Measurements from ENCODE around the gene SNW1. TPM values are rescaled to one million over a fixed set of nuclear protein-coding genes. Genes with fewer than 3 reads are reported as not detected.
A peak's percentile ranks its signal among the peaks of the same experiment; 100 is the strongest.

Gene SNW1
- total and polyA plus RNA-seq, 2 of the 4 experiments (the other 2 are of a cell fraction): 28.2 to 30.6 TPM

GRCh38 chr14:77681196-77682157 is 79.5 kb downstream of the SNW1 start:
- no peak overlapping the region for H3K9ac ChIP-seq (ENCODE audit: low read depth, low read length)
- no peak overlapping the region for H2BK120ac ChIP-seq (ENCODE audit: low read depth, low read length)
- TF ChIP-seq, protein P1, sequence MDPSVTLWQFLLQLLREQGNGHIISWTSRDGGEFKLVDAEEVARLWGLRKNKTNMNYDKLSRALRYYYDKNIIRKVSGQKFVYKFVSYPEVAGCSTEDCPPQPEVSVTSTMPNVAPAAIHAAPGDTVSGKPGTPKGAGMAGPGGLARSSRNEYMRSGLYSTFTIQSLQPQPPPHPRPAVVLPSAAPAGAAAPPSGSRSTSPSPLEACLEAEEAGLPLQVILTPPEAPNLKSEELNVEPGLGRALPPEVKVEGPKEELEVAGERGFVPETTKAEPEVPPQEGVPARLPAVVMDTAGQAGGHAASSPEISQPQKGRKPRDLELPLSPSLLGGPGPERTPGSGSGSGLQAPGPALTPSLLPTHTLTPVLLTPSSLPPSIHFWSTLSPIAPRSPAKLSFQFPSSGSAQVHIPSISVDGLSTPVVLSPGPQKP (IDR thresholded peaks at IDR 0.05; ENCODE audit: borderline replicate concordance, low read depth, low read length): no peak
- TF ChIP-seq RCOR1 (IDR thresholded peaks at IDR 0.05; ENCODE audit: insufficient replicate concordance, low read length) (no peak), POLR2A (IDR thresholded peaks at IDR 0.05; ENCODE audit: low read depth, low read length) (no peak), BHLHE40 (IDR thresholded peaks at IDR 0.05; ENCODE audit: low read depth, low read length) (no peak)
- TF ChIP-seq, protein P2, sequence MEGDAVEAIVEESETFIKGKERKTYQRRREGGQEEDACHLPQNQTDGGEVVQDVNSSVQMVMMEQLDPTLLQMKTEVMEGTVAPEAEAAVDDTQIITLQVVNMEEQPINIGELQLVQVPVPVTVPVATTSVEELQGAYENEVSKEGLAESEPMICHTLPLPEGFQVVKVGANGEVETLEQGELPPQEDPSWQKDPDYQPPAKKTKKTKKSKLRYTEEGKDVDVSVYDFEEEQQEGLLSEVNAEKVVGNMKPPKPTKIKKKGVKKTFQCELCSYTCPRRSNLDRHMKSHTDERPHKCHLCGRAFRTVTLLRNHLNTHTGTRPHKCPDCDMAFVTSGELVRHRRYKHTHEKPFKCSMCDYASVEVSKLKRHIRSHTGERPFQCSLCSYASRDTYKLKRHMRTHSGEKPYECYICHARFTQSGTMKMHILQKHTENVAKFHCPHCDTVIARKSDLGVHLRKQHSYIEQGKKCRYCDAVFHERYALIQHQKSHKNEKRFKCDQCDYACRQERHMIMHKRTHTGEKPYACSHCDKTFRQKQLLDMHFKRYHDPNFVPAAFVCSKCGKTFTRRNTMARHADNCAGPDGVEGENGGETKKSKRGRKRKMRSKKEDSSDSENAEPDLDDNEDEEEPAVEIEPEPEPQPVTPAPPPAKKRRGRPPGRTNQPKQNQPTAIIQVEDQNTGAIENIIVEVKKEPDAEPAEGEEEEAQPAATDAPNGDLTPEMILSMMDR (conservative IDR thresholded peaks at IDR 0.05; ENCODE audit: low read depth, low read length): no peak
- no peak overlapping the region for H3K4ac ChIP-seq (ENCODE audit: low read depth, low read length)
- ChIA-PET POLR2A (ENCODE audit: unreplicated experiment) (no interaction called here), CTCF (no interaction called here)
- dilution Hi-C loops (cut with HindIII; ENCODE audit: low sequenced_read_pairs, unreplicated experiment): no loop called here
- no peak overlapping the region for H2BK5ac ChIP-seq (ENCODE audit: low read depth, low read length, poor library complexity, severe bottlenecking)
- peaks cover 6% of the 10 kb centered on the region for H3K9me1 ChIP-seq (ENCODE audit: insufficient read depth, low read length)
- H3K23ac ChIP-seq (ENCODE audit: low read depth, low read length): no peak overlapping the region
- H3K4me2 ChIP-seq (ENCODE audit: low read depth, low read length): 0 out of 2 replicates have a peak overlapping the region, but pooled peaks have one; percentile 22
- no peak overlapping the region for H2BK20ac ChIP-seq (ENCODE audit: low read depth, low read length)
- peaks cover 6 to 9% of the 10 kb centered on the region in 2 experiments; a peak in 3 of 4 replicates for H3K79me1 ChIP-seq (ENCODE audit: low read depth in 1 of 2, low read length in 2 of 2)
- no peaks in the 10 kb centered on the region for H3K9me3 ChIP-seq (ENCODE audit: control insufficient read depth, insufficient read depth, low read length)
- peaks cover 12% of the 10 kb centered on the region; the same call in 1 of the 2 replicates for H4K20me1 ChIP-seq (ENCODE audit: insufficient read depth, low read length)
- 74% methylated on average over 5 of the region's 7 CpGs; no CpG with 5 or more reads in 1 of the 2 experiments for WGBS, 2 experiments (ENCODE audit: extremely low coverage in 2 of 2, insufficient read length in 1 of 2)
- H3K27me3 ChIP-seq (ENCODE audit: control insufficient read depth, insufficient read depth, low read length): no peaks in the 10 kb centered on the region
- no TSS peak for BruUV-seq (replicated peaks)
- in situ Hi-C loops (cut with MboI; ENCODE audit: low sequenced_read_pairs): no loop called here
- H3K27ac ChIP-seq (ENCODE audit: insufficient read depth, low read length): no peak overlapping the region
- peaks cover 5% of the 10 kb centered on the region for H3K4me1 ChIP-seq (ENCODE audit: control insufficient read depth, insufficient read depth, low read length)
- no peak overlapping the region for H3K56ac ChIP-seq (ENCODE audit: extremely low read depth, insufficient read depth, low read length)
- no peak overlapping the region for H4K5ac ChIP-seq (ENCODE audit: low read depth, low read length)
- H2AFZ ChIP-seq (replicated peaks; ENCODE audit: low read length, poor library complexity): no peak overlapping the region
- H4K8ac ChIP-seq (ENCODE audit: low read depth in 2 of 2, low read length in 2 of 2): no peak overlapping the region
- H3K14ac ChIP-seq (replicated peaks; ENCODE audit: low read depth, low read length): no peak overlapping the region
- peak overlapping the region; percentile 19 for H2AK9ac ChIP-seq (replicated peaks; ENCODE audit: low read depth, low read length, poor library complexity)
- peak; percentile 25 for DNase-seq
- ATAC-seq (ENCODE audit: low read depth): no peak
- no peak overlapping the region for H2BK15ac ChIP-seq (ENCODE audit: low read depth, low read length)
- intact Hi-C loops (cut with micrococcal nuclease): no loop called here
- H3K18ac ChIP-seq (ENCODE audit: low read depth, low read length): no peak overlapping the region
- H2AK5ac ChIP-seq (ENCODE audit: low read depth, low read length): no peak overlapping the region
- peaks cover 10% of the 10 kb centered on the region for H3K36me3 ChIP-seq (ENCODE audit: control insufficient read depth, insufficient read depth, low read length)
- no peak overlapping the region for H3K4me3 ChIP-seq (ENCODE audit: insufficient read depth, low read depth, low read length)
- H4K91ac ChIP-seq (ENCODE audit: insufficient read depth, low read depth, low read length): no peak overlapping the region
